ENCODE measurements around the gene CALD1.

GRCh38 chr7:134996097-134996550, 216.7 kb downstream of the CALD1 start:
- TF ChIP-seq CTCF (conservative IDR thresholded peaks at IDR 0.05; ENCODE audit: low read depth in 2 of 2) (no peak), JUNB (IDR thresholded peaks at IDR 0.05; ENCODE audit: unreplicated experiment) (no peak), ZNF114 (CRISPR knock-in tag; IDR thresholded peaks at IDR 0.05) (no peak), NANOG (IDR thresholded peaks at IDR 0.05; ENCODE audit: borderline replicate concordance) (no peak)

Data from GM23338 (cell line).